HepG2 (cell line): ENCODE results near the gene IL36A. TPM values are rescaled to one million over a fixed set of nuclear protein-coding genes. Genes with fewer than 3 reads are reported as not detected.

ENCODE experiments used
- ATAC-seq: fragments of 200-7000 bp; cut with Tn5 transposase; 3 replicates; pipeline ENCODE4 v1.9.1; 2020; ENCODE audit warnings: mild to moderate bottlenecking, moderate library complexity
- BruUV-seq: library from RNA; stranded (reverse); fragments of 400-500 nt; replicated peaks from 2 replicates; lab custom pipeline; 2021; lab: Mats Ljungman, UMichigan
- CTCF ChIA-PET: fragments of 300-600 bp; formaldehyde crosslinking; extraction: SDS; loops from one replicate; lab custom pipeline; 2021; ENCODE audit warnings: low total read pairs, inconsistent platforms, low intra/inter-chr PET ratio; lab: Yijun Ruan, JAX
- POLR2A ChIA-PET: fragments of 350-600 bp; sonication (Branson Sonifier 250); formaldehyde crosslinking; loops from one replicate; lab custom pipeline; 2020; ENCODE audit warnings: antibody characterized with exemption, inconsistent platforms; lab: Yijun Ruan, JAX
- DNase-seq: peaks from one replicate; pipeline ENCODE4 v3.0.0-alpha.2; 2015; ENCODE audit warnings: low spot score
- FAIRE-seq: peaks from 3 replicates; lab custom pipeline; 2011; peaks lifted over from hg19 to GRCh38; lab: Jason Lieb, UNC
- H2AFZ ChIP-seq: one replicate; pipeline ENCODE4 v1.6.1; 2011; ENCODE audit warnings: low read length, inconsistent platforms
- H3K27ac ChIP-seq: fragments of 300-600 bp; 3 replicates; pipeline ENCODE4 v1.8.0; 2011; ENCODE audit warnings: mixed run types, mild to moderate bottlenecking, mixed read lengths, low read length, inconsistent platforms; ENCODE audit not compliant: insufficient read depth; ENCODE audit errors: extremely low read length
- H3K27me3 ChIP-seq, 2 experiments: fragments of 200-600 bp in 1 of 2; 2 replicates in 1 of 2; 3 replicates in 1 of 2; pipeline versions ENCODE4 v1.6.0 to v1.8.0; 2011; ENCODE audit warnings: low read length in 2 of 2, mild to moderate bottlenecking in 2 of 2, moderate library complexity in 2 of 2, inconsistent platforms in 1 of 2; ENCODE audit not compliant: insufficient read depth in 2 of 2, control insufficient read depth in 1 of 2
- H3K36me3 ChIP-seq, 2 experiments: fragments of 200-600 bp in 1 of 2; replicated peaks in 1 of 2; 2 replicates in 1 of 2; 3 replicates in 1 of 2; pipeline versions ENCODE4 v1.5.1 to v1.8.0; 2011; ENCODE audit warnings: low read length in 2 of 2, inconsistent platforms in 1 of 2; ENCODE audit not compliant: insufficient read depth in 2 of 2, control insufficient read depth in 1 of 2
- H3K4me1 ChIP-seq: 2 replicates; pipeline ENCODE4 v1.5.1; 2012; ENCODE audit warnings: low read length, inconsistent platforms; ENCODE audit not compliant: insufficient read depth
- H3K4me2 ChIP-seq: 2 replicates; pipeline ENCODE4 v1.6.0; 2011; ENCODE audit warnings: low read depth, low read length, inconsistent platforms
- H3K4me3 ChIP-seq, 3 experiments: fragments of 200-600 bp in 1 of 3; sonication (generic), shearing (Covaris generic) in 1 of 3; replicated peaks in 1 of 3; 2 replicates each; pipeline ENCODE4 v1.5.1; 2011 to 2016; ENCODE audit warnings: low read length in 3 of 3, inconsistent platforms in 2 of 3, low read depth in 2 of 3, mild to moderate bottlenecking in 2 of 3, control low read depth in 1 of 3, mixed read lengths in 1 of 3; ENCODE audit not compliant: insufficient read depth in 1 of 3
- H3K79me2 ChIP-seq: one replicate; pipeline ENCODE4 v1.6.1; 2011; ENCODE audit warnings: low read length, inconsistent platforms; ENCODE audit not compliant: insufficient read depth
- H3K9ac ChIP-seq: 2 replicates; pipeline ENCODE4 v1.6.0; 2011; ENCODE audit warnings: mild to moderate bottlenecking, low read depth, low read length, inconsistent platforms; ENCODE audit not compliant: insufficient read depth
- H3K9me3 ChIP-seq: 2 replicates; pipeline ENCODE4 v1.5.1; 2012; ENCODE audit warnings: mild to moderate bottlenecking, low read length
- H4K20me1 ChIP-seq: 2 replicates; pipeline ENCODE4 v1.6.0; 2011; ENCODE audit warnings: inconsistent platforms, mild to moderate bottlenecking, low read length, moderate library complexity; ENCODE audit not compliant: insufficient read depth
- FOSL1 ChIP-seq: sonication (generic); formaldehyde crosslinking; IDR thresholded peaks from 2 replicates; pipeline ENCODE4 v1.9.0; 2021; ENCODE audit warnings: missing genetic modification reagents, borderline replicate concordance
- FOXA3 ChIP-seq: IDR thresholded peaks from 2 replicates; pipeline ENCODE4 v1.6.1; 2016; ENCODE audit warnings: missing genetic modification reagents, missing compliant biosample characterization
- FOXP1 ChIP-seq, 2 experiments: fragments of 450-650 bp in 1 of 2; IDR thresholded peaks; 2 replicates each; pipeline ENCODE4 v1.6.1; 2017 to 2018; ENCODE audit warnings: antibody characterized with exemption in 1 of 2
- MZF1 ChIP-seq: sonication (generic); formaldehyde crosslinking; IDR thresholded peaks from 2 replicates; pipeline ENCODE4 v1.8.1; 2023; ENCODE audit warnings: mild to moderate bottlenecking, missing genetic modification reagents, borderline replicate concordance
- PHF20 ChIP-seq: sonication (generic); formaldehyde crosslinking; IDR thresholded peaks from 2 replicates; pipeline ENCODE4 v1.5.0; 2020; ENCODE audit warnings: mild to moderate bottlenecking, missing genetic modification reagents
- SNRNP70 ChIP-seq: fragments of 200-400 bp; formaldehyde crosslinking; IDR thresholded peaks from 2 replicates; pipeline ENCODE4 v1.6.1; 2017; ENCODE audit warnings: mild to moderate bottlenecking, low read depth, low read length, moderate library complexity
- SP4 ChIP-seq: sonication (generic); formaldehyde crosslinking; IDR thresholded peaks from 2 replicates; pipeline ENCODE4 v1.8.1; 2023; ENCODE audit warnings: mild to moderate bottlenecking, missing genetic modification reagents
- SUZ12 ChIP-seq: fragments of 150-350 bp; IDR thresholded peaks from 2 replicates; pipeline ENCODE4 v1.6.1; 2014; ENCODE audit warnings: low read depth, low read length
- THRA ChIP-seq: sonication (generic); formaldehyde crosslinking; IDR thresholded peaks from 2 replicates; pipeline ENCODE4 v1.4.0; 2020; ENCODE audit warnings: missing genetic modification reagents, borderline replicate concordance
- THYN1 ChIP-seq: sonication (generic); formaldehyde crosslinking; IDR thresholded peaks from 2 replicates; pipeline ENCODE4 v1.8.1; 2023; ENCODE audit warnings: low read depth, mild to moderate bottlenecking, moderate library complexity, missing genetic modification reagents, borderline replicate concordance
- ZNF432 ChIP-seq: sonication (generic); formaldehyde crosslinking; IDR thresholded peaks from 2 replicates; pipeline ENCODE4 v1.5.0; 2020; ENCODE audit warnings: missing genetic modification reagents, mild to moderate bottlenecking, borderline replicate concordance
- ZNF652 ChIP-seq: IDR thresholded peaks from 2 replicates; pipeline ENCODE4 v1.6.1; 2016; ENCODE audit warnings: low read depth, borderline replicate concordance
- ZNF660 ChIP-seq: sonication (generic); formaldehyde crosslinking; IDR thresholded peaks from 2 replicates; pipeline ENCODE4 v1.5.1; 2020; ENCODE audit warnings: mild to moderate bottlenecking, low read depth, missing genetic modification reagents, borderline replicate concordance
- WGBS: methylation state at CpG from one replicate; pipeline ENCODE4 v1.1.6; 2017; ENCODE audit warnings: low lambda C conversion rate; 5-methylcytosine and 5-hydroxymethylcytosine counted together
- in situ Hi-C: cut with HindIII; loops from 2 replicates; pipeline ENCODE4 v1.10.0; 2017; ENCODE audit warnings: low pct_unique_long_range_greater_than_20kb; ENCODE audit not compliant: extremely low pct_ligation_motif_present
- intact Hi-C: fragments of 100-400 bp; cut with micrococcal nuclease; formaldehyde crosslinking; loops from one replicate; pipeline ENCODE4 v1.10.0; 2022; ENCODE audit not compliant: unreplicated experiment
- polyA plus RNA-seq, 8 experiments: library from polyadenylated mRNA; depleted of rRNA in 3 of 8; stranded (reverse) in 7 of 8; unstranded in 1 of 8; fragments of >200 nt; fragmentation: Illumina TruSeq in 4 of 8; extraction: Trizol in 4 of 8; gene quantifications; 2 replicates each; pipeline versions ENCODE4 v1.2.1 to v1.2.3, GENCODE V29; 2011 to 2016; ENCODE audit warnings: low read depth in 4 of 8, missing spikeins in 1 of 8, mixed read lengths in 1 of 8; ENCODE audit not compliant: insufficient read depth in 1 of 8
- total RNA-seq, 5 experiments: library from RNA; depleted of rRNA; stranded (reverse); fragments of >200 nt; fragmentation: Illumina TruSeq; extraction: Trizol; gene quantifications; 2 replicates each; pipeline ENCODE4 v1.2.3, GENCODE V29; 2016; ENCODE audit warnings: low read depth in 1 of 5

The IL36A gene
- total and polyA plus RNA-seq, 2 of the 13 experiments (the other 11 are each of a cell fraction or from before 2014, with no cell fraction given), result not detected

- intact Hi-C loops (no loop called here), in situ Hi-C loops (no loop called here)
- 14% methylated on average over 2 of the region's 2 CpGs for WGBS
- Histone ChIP-seq H3K4me1 (no peaks in the 10 kb centered on the region), H3K4me2 (no peak overlapping the region), H3K27me3 (peaks cover 0 to 10% of the 10 kb centered on the region in 2 experiments; a peak in 3 of 5 replicates), H3K27ac (no peak overlapping the region), H3K9me3 (no peaks in the 10 kb centered on the region), H3K4me3 (no peak overlapping the region), H2AFZ (no peak overlapping the region), H3K79me2 (no peaks in the 10 kb centered on the region), H3K36me3 (no peaks in the 10 kb centered on the region), H4K20me1 (no peaks in the 10 kb centered on the region), H3K9ac (no peak overlapping the region)
- ATAC-seq (no peak), DNase-seq (no peak), FAIRE-seq (no peak)
- TF ChIP-seq FOSL1 (no peak), SNRNP70 (no peak), ZNF660 (no peak), SUZ12 (no peak), THYN1 (no peak), FOXA3 (CRISPR knock-in tag) (no peak), ZNF652 (no peak), PHF20 (CRISPR knock-in tag) (no peak), THRA (CRISPR knock-in tag) (no peak)
- ChIA-PET CTCF (no interaction called here), POLR2A (no interaction called here)
- no TSS peak for BruUV-seq
Observed at GRCh38 chr2:113025737-113026136, 20.5 kb downstream of the IL36A start.

GRCh38 chr2:113027691-113028090 lies 22.4 kb downstream of the IL36A start:
- Histone ChIP-seq H3K27me3 (peaks cover 0 to 10% of the 10 kb centered on the region in 2 experiments; a peak in 3 of 5 replicates), H3K9ac (no peak overlapping the region), H2AFZ (no peak overlapping the region), H3K4me3 (no peak overlapping the region), H3K79me2 (no peaks in the 10 kb centered on the region), H4K20me1 (no peaks in the 10 kb centered on the region), H3K4me2 (no peak overlapping the region), H3K9me3 (no peaks in the 10 kb centered on the region), H3K27ac (no peak overlapping the region), H3K36me3 (no peaks in the 10 kb centered on the region), H3K4me1 (no peaks in the 10 kb centered on the region)
- WGBS, result 2% methylated on average over 2 of the region's 2 CpGs
- no peak for FAIRE-seq
- BruUV-seq, result no TSS peak
- POLR2A ChIA-PET, result no interaction called here
- intact Hi-C loops (no loop called here), in situ Hi-C loops (no loop called here)
- CTCF ChIA-PET, result no interaction called here
- no peak for DNase-seq
- ATAC-seq, result no peak
- TF ChIP-seq SP4 (CRISPR knock-in tag), result no peak
- TF ChIP-seq FOXP1 (IDR thresholded peaks at IDR 0.05), result no peak
- no peak for TF ChIP-seq FOXP1 (CRISPR knock-in tag; IDR thresholded peaks at IDR 0.05)
- no peak for TF ChIP-seq MZF1 (CRISPR knock-in tag)
- TF ChIP-seq ZNF432 (CRISPR knock-in tag), result no peak
